SK-N-SH treated with all-trans-retinoic acid at 6 μM for 48 hours (cell line): ENCODE data around the gene MDM4.

Source experiments
- RARB ChIP-seq: fragments of 250-450 bp; sonication (Bioruptor Pico); IDR thresholded peaks from 2 replicates; pipeline ENCODE4 v1.8.0; 2021; ENCODE audit warnings: mild to moderate bottlenecking, moderate library complexity
- TF ChIP-seq, protein P1 (sequence below): fragments of 250-450 bp; sonication (Bioruptor Pico); IDR thresholded peaks from 2 replicates; pipeline ENCODE4 v1.8.0; 2020; ENCODE audit warnings: mild to moderate bottlenecking, moderate library complexity, borderline replicate concordance

DNA sequence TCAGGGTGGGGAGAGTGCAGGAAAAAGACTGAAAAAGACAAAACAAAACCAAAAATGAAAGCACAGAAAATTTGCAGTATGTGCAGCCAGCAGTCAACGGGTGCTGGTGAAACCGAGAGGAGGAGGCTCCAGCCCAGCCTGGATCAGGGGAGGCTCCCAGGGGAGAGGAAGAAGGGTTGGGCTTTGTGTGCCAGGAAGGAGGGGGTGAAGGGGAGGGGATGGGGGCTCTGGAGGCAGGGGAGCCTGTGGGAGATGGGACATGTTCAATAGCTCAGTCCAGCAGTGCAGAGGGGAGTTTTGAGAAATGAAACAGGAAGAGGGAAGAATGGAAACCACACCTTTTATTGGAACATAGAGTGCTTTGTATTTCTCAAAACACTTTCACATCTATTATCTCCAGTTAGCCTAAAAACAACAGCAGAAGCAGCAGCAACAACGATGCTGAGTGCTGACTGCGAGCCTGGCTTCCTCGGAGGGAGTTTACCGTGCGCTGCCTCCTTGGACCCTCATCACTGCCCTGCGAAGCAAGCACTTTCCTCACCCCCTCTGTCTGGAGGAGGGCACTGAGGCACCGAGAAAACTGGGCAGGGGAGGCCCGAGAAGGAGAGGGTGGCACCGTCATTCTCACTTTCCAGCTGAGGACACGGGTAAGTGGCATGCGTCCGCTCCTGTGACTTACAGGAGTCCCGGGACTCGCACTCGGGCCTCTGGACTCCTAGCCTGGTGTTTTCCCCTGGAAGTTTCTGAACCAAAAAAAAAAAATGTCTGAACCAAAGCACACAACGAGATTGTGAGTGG, 62.9 kb downstream of the MDM4 start:
- TF ChIP-seq, protein P1, sequence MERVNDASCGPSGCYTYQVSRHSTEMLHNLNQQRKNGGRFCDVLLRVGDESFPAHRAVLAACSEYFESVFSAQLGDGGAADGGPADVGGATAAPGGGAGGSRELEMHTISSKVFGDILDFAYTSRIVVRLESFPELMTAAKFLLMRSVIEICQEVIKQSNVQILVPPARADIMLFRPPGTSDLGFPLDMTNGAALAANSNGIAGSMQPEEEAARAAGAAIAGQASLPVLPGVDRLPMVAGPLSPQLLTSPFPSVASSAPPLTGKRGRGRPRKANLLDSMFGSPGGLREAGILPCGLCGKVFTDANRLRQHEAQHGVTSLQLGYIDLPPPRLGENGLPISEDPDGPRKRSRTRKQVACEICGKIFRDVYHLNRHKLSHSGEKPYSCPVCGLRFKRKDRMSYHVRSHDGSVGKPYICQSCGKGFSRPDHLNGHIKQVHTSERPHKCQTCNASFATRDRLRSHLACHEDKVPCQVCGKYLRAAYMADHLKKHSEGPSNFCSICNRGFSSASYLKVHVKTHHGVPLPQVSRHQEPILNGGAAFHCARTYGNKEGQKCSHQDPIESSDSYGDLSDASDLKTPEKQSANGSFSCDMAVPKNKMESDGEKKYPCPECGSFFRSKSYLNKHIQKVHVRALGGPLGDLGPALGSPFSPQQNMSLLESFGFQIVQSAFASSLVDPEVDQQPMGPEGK, result no peak
- no peak for TF ChIP-seq RARB
